ENCODE results near the gene ATP2B3.

Gene ATP2B3

DNA sequence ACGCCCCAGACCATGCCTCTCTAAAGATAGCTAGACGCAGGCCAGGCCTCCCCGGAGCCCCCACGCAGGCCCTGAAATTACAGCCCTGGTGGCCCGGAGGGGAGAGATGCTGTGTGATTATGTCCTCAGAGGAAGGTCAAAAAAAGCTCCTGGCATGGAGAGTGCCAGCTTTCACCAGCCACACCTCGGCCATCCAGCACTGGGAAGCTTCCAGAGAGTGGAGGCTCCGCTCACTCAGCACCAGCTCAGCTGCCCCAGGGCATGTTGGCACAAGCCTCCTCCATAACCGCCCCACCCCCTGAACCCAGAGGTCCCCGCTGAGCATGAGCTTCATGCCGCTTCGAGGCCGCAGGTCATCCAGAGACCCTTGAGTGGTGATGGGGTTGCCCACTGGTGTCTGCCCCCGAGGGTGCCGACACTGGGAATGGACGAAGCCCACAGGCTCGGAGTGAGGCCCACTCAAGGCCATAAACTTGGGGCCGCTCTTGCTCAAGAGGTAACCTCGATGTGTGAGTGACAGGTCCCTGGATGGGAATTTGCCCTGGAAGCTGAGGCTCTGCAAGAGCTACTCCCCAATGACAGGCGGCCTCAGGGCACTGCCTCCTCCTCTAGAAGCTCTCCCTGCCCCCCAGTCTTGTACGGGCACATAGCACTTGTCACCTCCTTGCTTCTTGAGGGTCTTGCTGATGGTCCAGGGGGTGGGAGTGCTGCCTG, 27.1 kb upstream of the ATP2B3 start:
- no peak for DNase-seq

DNA sequence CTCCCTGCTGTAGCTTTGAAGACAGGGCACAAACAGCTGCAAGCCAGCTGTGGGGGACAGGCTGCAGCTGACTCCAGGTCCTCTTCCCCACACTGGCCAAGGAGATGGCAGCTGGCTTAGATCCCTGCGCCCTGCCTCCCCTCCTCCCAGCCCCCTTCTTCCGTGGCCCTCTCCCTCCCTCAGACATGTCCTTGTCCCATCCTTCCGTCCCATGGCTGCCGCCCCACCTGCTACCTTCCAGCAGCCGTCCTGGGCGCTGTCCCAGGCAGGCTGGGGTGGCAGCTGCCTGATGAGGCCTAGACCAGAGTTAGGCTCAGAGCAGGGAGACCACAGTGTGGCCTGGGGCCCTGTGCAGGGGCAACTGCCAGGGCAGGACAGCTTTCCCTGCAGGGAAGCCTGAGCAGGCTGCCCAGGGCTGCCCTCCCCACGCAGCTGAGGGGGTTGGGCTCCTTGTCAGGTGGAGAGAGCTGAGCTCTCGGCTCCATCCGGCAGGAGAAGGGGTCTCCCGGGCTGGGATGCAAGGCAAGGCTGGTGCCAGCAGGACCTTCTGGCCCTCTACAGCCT, 26.0 kb upstream of the ATP2B3 start:
- no peak for DNase-seq

DNA sequence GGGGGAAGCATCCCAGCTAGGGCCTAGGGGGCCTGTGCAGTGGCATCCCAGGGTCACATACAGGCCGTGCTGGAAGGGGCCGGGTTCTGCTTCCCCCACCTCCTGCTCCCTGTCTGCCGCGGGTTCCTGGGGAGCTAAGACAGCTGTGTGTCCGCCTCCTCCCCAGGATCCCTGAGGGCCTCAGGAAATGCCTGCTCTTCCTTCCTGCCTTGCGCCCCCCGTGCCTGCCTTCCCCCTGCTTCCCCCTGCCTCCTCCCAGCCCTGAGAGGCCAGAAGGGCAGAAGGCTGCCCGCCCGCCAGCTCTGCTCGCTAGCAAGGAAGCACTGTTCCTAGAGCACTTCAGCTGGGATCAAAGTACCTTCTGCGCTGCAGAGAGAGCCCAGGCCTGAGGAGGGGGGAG, 25.5 kb upstream of the ATP2B3 start:
- no peak for DNase-seq

DNA sequence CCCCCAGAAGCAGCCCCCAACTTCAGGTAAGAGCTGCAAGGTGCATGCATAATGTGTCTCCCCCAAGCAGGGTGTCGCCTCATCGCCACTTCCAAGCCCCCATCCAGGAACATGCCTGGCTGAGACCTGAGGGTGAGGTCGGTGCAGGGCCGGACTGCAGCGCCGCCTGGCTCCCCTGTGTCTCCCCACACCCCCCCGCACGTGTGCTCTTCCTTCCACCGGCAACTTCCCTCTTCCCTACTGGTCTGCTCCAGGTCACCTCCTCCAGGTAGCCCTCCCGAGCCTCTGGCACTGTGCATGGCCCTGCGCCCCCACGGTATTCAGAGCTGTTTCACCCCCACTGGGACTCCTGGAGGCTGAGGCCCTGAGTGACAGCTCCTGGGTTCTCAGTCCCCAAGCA, 24.9 kb upstream of the ATP2B3 start:
- no peak for DNase-seq

DNA sequence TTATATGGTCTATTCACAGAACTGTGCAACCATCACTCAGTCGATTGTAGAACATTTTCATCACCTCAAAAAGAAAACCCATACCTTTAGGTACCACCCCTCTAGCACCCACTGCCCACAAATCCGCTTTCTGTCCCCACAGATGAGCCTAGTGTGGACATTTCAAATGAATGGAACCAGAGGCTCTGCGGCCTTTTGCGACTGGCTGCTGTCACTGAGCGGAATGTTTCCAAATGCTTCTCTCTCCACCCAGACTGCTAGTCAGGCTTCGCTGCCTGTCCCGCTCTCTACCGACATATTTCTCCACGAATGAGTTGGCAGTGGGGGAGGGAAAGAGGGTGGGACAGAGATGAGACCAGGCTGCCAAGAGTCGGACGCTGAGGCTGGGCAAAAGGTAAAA, 24.4 kb upstream of the ATP2B3 start:
- DNase-seq = no peak

DNA sequence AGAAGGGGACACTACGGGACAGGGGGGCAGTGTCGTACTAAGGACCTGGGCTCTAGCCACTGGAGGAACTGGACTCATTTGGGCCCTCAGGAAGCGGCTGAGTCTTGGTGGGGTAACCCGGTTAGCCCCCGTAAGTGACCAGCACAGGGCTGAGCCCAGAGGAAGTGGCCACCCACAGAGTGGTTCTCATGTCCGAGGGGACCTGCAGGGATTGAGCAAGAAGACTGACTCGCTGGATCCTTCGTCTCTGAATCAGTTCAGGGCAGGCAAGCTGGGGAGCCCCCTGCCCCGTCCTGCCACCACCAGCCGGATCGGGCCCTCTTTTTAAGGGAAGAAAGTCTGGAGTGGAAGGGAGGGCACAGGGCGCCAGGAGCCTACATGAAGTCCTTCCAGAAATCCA, 23.4 kb upstream of the ATP2B3 start:
- no peak for DNase-seq

DNA sequence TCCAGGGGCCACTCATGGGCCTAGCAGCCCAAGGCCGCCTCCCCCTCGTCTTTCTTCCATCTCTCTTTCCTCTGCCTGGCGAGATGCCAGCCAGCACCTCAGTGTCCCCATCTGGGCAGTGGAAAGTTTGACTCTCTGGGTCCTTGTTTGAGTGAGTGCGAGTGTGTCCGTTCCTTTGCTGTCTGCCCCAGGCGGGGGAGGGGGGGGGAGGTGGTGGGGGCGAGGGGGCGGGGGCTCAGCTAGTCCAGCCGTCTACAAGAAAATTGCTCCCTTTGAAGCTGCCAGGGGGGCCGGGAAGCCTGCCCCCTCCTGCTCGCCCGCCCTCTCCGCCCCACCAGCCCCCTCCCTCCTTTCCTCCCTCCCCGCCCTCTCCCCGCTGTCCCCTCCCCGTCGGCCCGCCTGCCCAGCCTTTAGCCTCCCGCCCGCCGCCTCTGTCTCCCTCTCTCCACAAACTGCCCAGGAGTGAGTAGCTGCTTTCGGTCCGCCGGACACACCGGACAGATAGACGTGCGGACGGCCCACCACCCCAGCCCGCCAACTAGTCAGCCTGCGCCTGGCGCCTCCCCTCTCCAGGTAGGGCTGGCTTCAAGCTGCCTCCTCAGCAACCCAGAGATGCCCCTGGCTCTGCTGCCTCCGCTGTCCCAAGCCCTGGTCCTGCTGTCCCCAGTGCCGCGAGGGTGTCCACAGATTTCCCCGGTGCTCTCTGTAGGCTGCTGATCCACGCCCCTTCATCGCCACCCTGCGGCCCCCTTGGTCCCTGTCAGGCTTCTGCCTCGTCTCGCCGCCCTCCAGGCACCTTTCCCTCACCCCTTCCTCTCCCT, 22.7 kb upstream of the ATP2B3 start, which contains the start of gene BGN:
BGN (plus strand) TSS at position 440 of the 821 bp plus-strand sequence. CDS start 9,652 bp downstream, outside the sequence.
- no peak for DNase-seq

DNA sequence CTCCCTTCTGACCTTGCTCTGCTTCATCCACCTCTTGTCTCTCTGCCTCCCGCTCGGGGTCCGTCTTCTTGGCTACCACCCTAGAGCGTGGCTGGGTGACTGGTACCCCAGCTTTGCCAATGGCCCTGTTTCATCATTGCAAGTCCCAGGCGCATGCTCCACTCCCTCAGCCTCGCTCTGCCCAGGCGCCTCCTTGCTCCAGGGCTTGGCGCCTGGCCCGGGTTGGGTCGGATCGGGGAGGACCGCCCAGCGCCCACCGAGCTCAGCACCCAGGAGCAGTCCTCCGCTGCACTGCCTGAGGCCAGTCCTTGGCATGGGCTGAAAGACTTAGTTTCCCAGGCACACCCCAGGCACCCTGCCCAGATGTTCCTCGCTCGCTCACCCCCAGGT, 22.1 kb upstream of the ATP2B3 start:
- no peak for DNase-seq

DNA sequence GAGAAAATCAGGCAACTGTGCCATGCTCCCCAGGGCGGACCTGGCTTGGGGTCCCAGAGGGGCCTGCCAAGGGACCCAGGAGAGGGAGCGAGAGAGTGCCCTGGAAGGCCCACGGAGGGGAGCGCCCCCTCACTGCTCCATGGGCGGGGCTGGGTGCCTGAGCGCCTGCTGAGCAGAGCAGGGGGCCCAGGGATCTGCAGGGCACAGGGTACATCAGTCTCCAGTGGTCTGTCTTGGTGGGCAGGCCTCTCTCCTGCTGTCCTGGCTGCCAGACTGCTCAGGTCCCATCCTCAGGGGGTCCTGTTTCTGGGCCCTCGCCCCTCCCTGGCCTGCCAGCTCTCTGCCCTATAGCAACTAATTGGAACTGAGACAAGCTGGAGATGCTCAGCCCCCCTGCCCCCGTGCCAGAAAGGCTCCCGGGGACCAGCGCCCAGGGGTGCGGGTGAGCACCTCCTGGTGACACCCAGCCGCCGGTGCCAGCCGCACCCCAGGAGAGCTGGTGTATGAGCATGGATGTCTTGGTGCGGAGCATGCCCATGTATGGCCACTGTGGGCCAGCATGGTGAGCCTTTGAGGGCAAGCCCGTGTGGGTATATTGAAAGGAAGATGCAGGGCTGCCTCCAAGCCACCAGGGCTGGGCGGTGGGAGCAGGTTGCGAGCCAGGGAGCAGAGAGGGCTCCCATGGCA, 21.4 kb upstream of the ATP2B3 start:
- no peak for DNase-seq

DNA sequence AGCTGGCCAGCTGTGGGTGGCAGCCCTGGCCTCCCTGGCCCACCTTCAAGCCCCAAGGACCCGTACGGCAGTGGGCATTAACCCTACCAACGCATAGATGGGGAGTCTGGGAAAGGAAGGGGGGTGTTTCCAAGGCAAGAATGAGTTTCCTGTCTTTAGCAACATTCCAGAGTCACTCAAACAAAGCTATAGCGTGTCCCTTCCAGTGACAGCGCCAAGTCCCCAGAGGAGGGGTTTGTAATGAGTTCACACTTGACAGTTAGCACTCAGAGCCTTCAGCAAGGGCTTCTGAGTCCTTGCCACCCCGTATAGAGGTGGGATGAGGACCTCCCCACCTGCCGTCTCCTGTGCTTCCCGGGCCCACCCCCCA, 20.9 kb upstream of the ATP2B3 start:
- no peak for DNase-seq

DNA sequence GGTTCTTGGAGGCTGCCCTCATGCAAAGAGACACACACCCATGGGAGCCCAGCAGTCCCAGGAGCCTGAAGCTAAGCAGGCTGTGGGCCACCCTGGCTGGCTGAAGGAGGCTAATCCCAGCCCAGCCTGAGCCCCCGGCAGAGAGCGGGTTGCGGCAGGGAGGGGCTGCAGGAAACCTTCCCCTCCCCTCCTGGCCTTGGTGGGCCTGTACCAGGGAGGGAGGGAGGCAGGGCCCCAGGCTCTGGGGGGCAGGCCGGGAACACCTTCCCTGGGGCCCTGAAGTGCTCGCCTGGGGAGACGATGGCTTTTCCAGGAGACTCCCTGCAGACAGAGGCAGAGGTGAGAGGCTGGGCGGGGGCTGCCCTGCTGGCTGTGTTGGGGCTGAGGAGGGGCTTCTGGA, 19.0 kb upstream of the ATP2B3 start:
- no peak for DNase-seq

DNA sequence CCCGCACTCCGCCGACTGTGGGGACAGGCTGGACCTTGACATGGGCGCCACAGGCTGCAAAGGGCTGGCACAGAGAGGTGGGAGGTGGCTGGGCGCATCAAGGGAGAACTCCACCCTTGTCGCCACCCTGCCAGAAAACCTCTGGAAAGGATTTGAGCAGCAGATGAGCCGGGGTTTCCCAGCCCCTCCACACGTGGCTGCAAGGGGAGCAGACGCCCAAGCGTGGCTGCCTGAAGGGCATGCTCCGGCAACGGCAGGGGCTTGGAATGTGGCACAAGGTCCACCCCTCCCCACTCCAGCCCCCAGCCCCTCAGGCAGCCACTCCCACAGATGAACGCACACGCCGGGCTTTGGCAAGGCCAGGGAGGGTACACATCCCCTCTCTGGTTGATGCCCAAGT, 18.1 kb upstream of the ATP2B3 start:
- no peak for DNase-seq

DNA sequence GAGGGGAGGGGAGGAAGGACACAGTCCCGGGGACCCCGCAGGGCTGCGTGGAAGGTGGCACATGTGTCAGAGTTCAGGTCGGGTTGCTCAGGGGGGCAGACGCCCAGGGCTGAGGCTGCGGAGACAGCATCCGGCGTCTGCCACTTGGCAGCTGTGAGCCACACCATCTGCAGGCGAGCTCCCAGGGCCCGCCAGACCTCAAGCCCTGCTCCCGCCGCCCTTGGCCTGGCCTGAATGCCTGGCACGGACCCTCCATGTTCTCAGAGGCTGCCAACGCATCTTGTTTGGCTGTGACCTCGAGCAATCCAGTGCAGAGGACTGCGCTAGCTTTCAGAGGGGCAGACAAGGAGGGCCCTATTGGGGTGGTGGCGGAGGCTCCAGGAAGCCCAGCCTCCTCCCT, 17.6 kb upstream of the ATP2B3 start:
- no peak for DNase-seq

DNA sequence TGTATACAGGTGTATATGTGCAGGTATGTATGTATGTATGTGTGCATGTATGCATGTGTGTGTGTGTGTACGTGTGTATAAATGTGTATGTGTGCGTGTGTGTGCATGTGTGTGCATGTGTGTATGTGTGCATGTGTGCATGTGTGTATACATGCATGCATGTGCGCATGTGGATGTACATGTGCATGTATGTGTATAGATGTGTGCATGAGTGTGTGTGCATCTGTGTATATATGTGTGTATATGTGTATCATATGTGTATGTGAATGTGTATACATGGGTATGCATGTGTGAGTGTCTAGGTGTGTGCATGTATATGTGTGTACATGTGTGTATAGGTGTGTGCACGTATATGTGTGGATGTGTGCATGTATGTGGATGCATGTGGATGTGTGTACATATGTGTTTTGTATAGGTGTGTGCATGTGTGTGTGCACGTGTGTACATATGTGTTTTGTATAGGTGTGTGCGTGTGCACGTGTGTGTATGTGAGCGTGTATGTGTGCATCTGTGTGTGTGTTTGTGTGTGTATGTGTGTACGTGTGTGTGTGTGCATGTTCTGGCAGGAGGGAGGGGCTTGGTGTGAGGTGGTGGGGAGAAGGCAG, 16.7 kb upstream of the ATP2B3 start:
- DNase-seq = no peak

DNA sequence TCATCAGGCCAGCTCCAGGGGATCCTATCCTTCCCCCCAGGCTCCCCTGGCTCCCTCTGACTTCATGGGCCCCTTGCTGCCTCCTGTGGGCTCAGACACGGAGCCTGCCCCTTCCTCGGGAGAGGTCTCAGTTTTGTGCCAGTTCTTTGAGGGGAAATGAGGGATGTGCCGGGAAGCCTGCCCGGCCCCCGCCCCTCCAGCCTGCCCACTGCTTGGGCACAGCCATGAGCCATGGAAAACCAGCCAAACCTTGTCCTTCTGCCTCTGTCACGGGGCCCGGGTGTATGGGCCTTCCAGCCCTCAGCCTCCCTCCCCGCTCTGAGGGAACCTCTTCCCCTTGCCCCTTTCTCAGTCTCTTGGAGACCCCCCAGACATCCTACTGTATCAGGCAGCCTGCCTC, 15.9 kb upstream of the ATP2B3 start:
- no peak for DNase-seq

DNA sequence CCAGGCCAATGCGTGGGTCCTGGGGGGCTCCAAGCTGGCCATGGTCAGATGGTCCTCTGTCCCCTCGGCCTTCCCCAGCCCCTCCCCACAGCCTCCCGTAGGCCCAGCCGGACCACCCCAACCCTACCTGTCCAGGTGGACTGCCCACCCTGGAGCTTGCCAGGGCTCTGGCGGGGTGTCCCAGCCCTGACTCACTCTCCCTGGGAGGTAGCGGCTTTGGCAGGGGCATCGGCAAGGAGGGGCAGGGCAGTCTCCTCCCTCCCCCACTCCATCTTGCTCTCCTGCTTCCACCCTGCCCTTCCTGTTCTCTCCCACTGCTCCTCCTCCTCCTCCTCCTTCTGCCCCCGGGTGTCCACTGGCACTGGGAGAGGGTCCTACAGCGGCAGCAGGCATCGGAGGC, 15.3 kb upstream of the ATP2B3 start:
- no peak for DNase-seq

DNA sequence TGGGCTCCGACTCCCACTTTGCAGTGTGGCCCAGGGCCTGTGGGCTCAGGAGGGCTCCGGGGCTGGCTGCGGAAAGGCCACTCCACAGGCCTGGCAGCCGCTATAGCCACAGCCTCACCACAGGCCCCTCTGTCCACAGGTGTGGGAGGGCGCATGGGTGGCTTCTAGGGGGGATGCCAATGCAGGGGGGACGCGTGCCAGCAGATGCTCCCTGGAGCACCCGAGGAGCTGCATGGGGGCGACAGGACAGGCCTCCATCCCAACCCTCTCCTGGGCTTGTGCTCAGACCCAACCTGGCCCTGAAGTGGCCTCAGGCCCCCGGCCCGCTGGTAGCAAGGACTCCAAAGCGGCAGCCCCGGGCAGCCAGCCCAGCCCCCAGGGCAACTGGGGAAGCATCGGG, 14.6 kb upstream of the ATP2B3 start:
- no peak for DNase-seq

DNA sequence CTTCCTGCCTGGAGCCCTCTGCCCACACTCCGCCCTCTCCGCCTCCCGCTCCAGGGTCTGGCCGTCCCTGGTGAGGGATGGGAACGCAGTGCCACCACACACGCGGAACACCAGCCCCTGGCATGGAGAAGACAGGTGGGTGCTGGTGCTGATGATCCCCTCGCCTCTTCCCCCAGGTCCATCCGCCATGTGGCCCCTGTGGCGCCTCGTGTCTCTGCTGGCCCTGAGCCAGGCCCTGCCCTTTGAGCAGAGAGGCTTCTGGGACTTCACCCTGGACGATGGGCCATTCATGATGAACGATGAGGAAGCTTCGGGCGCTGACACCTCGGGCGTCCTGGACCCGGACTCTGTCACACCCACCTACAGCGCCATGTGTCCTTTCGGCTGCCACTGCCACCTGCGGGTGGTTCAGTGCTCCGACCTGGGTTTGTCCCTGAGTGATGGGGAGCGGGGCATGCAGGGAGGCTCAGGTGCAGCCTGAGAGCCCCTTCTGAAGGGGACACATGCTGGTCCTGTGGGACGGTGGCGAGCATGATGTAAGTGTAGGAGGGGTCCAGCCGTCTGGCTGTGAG, 12.9 kb upstream of the ATP2B3 start:
- no peak for DNase-seq

DNA sequence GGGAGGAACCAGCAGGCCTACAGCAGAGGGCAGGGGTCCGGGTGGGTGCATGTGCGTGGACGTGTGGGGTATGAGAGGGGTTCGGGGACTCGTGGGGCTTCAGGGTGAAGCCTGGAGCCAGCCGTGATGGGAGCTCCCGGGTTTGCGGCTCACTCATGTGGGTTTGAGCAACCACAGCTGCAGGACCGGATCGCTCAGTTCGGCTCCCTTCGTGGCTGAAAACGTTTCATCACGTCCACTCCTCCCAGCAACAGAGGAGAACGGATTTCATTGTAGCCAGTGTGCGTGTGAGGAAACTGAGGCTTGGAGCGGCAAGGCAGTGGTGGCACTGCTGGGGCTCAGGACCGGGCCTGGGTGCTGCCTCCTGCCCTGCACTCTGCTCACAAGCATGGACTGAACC, 12.1 kb upstream of the ATP2B3 start:
- DNase-seq = no peak

DNA sequence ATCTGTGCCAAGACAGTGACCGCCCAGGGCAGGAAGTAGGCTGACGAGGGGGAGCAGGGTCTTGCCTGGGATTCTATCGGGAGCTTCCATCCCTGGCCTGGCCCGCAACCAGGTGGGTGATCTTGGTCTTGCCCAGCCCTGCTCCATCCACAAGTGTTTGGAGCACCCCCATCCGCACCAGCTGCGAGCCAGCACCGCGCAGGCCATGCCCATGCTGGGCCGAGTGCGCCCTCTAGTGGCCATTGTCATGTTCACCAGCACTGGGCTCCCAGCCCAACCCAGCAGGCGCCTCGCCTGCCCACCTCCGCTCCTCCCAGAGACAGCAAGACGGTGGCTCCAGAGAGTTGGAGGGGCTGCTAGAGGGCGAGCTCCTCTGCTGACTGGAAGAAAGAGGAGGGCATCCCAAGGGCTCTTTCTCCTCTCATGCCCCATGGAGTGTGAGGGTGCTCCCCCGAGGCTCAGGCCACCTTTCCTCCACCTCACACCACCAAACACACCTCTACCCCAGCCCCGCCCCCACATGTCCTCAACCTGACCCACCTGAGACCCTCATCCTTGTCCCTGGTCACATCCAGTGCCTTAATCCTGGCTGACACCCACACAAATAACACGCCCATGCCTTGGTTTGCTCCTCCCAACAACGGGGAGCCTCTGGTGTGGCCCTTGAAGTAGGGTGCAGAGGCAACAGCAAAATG, 9.8 kb upstream of the ATP2B3 start:
- DNase-seq = peak; percentile 44

DNA sequence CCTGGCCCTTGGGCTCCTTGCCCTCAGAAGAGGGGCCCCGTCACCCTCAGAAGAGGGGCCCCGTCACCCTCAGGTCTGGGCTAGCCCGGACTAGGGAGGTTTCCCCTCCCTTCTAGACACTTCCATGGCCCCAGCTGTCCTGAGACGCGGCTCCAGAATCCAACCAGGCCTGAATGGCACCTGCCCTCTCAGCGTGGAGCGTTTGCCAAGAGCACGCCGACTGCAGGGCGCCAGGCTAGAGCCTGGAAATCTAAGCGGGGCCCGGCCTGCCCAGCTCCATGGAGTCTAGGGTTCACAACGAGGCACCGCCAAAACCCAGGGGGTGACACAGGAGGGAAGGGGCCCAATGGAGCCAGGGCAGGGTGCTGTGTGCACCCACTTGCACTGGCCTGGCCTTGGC, 7.8 kb upstream of the ATP2B3 start:
- no peak for DNase-seq

DNA sequence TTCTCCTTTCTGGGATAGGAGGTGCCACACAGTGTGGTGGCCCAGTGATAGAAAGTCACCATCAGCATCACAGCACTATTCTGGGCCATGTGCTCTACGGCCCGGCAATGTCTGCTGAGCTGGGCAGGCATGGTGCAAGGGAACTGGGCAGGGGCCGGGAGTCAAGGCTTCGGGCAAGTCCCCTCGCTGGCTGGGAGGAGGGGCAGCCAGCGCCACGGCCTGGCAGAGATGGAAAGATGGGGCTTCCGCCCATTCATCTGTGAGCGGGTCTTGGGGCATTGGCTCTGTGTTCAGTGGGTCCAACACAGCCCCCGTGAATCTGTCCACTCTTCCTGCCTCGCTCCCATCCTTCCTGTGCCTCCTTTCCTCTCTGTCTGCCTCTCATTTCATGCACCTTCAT, 7.1 kb upstream of the ATP2B3 start:
- no peak for DNase-seq
